ENCODE results near the gene MMP15.
"Not testable (repeated sequence)": the region's sequence is repeated elsewhere in the genome, so short reads cannot be mapped to it uniquely, and the experiment has no call there.

The MMP15 gene

GRCh38 chr16:58049232-58050185 is 24.0 kb downstream of the MMP15 start:
- DNase-seq: no peak

- no peak for DNase-seq
Observed at GRCh38 chr16:58051296-58051695, 25.7 kb downstream of the MMP15 start.

GRCh38 chr16:58051821-58052603 is 26.5 kb downstream of the MMP15 start:
- DNase-seq: no peak

GRCh38 chr16:58053682-58054005 is 28.1 kb downstream of the MMP15 start:
- no peak for DNase-seq

GRCh38 chr16:58054289-58054688 is 28.7 kb downstream of the MMP15 start:
- DNase-seq: no peak

GRCh38 chr16:58056580-58056979 is 31.0 kb downstream of the MMP15 start:
- DNase-seq: no peak

GRCh38 chr16:58057121-58057520 is 31.6 kb downstream of the MMP15 start:
- no peak for DNase-seq

- DNase-seq: no peak
Observed at GRCh38 chr16:58057784-58058183, 32.2 kb downstream of the MMP15 start.

- DNase-seq: no peak
Observed at GRCh38 chr16:58062821-58063220, 37.3 kb downstream of the MMP15 start.

- no peak for DNase-seq
Observed at GRCh38 chr16:58063377-58064076, 38.0 kb downstream of the MMP15 start.

- DNase-seq: no peak
Observed at GRCh38 chr16:58070585-58070984, 45.0 kb downstream of the MMP15 start.

GRCh38 chr16:58072134-58072533 is 46.6 kb downstream of the MMP15 start:
- not testable (repeated sequence) for DNase-seq

- not testable (repeated sequence) for DNase-seq
Observed at GRCh38 chr16:58073086-58073485, 47.5 kb downstream of the MMP15 start.

GRCh38 chr16:58074657-58075056 is 49.1 kb downstream of the MMP15 start:
- DNase-seq: no peak

- DNase-seq: no peak
Observed at GRCh38 chr16:58076514-58076913, 51.0 kb downstream of the MMP15 start.

GRCh38 chr16:58077796-58078195 is 52.2 kb downstream of the MMP15 start:
- DNase-seq: no peak

- not testable (repeated sequence) for DNase-seq
Observed at GRCh38 chr16:58080657-58081056, 55.1 kb downstream of the MMP15 start.

GRCh38 chr16:58082381-58082780 is 56.8 kb downstream of the MMP15 start:
- no peak for DNase-seq

- no peak for DNase-seq
Observed at GRCh38 chr16:58084635-58085034, 59.1 kb downstream of the MMP15 start.

GRCh38 chr16:58085171-58085570 is 59.6 kb downstream of the MMP15 start:
- no peak for DNase-seq

GRCh38 chr16:58085584-58086251 is 60.2 kb downstream of the MMP15 start:
- no peak for DNase-seq

GRCh38 chr16:58086381-58087208 is 61.0 kb downstream of the MMP15 start:
- no peak for DNase-seq

All from GF-D8 (cell line).